ENCODE data around the gene STK10.

Gene STK10

GRCh38 chr5:172123269-172123692 is 64.7 kb downstream of the STK10 start:
- no peak for TF ChIP-seq GATA3 (IDR thresholded peaks at IDR 0.05; ENCODE audit: low read depth, low read length)
- TF ChIP-seq GATA2 (IDR thresholded peaks at IDR 0.05; ENCODE audit: low read depth, low read length): no peak

GRCh38 chr5:172119921-172120688 is 67.9 kb downstream of the STK10 start:
- TF ChIP-seq GATA3 (IDR thresholded peaks at IDR 0.05; ENCODE audit: low read depth, low read length) (no peak), GATA2 (IDR thresholded peaks at IDR 0.05; ENCODE audit: low read depth, low read length) (no peak)

- TF ChIP-seq GATA2 (IDR thresholded peaks at IDR 0.05; ENCODE audit: low read depth, low read length): no peak
- no peak for TF ChIP-seq GATA3 (IDR thresholded peaks at IDR 0.05; ENCODE audit: low read depth, low read length)
Observed at GRCh38 chr5:172118891-172119290, 69.1 kb downstream of the STK10 start.

- TF ChIP-seq GATA2 (IDR thresholded peaks at IDR 0.05; ENCODE audit: low read depth, low read length): no peak
- no peak for TF ChIP-seq GATA3 (IDR thresholded peaks at IDR 0.05; ENCODE audit: low read depth, low read length)
Observed at GRCh38 chr5:172117977-172118701, 69.9 kb downstream of the STK10 start.

- TF ChIP-seq GATA3 (IDR thresholded peaks at IDR 0.05; ENCODE audit: low read depth, low read length): no peak
- TF ChIP-seq GATA2 (IDR thresholded peaks at IDR 0.05; ENCODE audit: low read depth, low read length): peak; percentile 88
Observed at GRCh38 chr5:172115541-172115982, 72.5 kb downstream of the STK10 start.

GRCh38 chr5:172114875-172115422 is 73.1 kb downstream of the STK10 start:
- TF ChIP-seq GATA3 (IDR thresholded peaks at IDR 0.05; ENCODE audit: low read depth, low read length): no peak
- no peak for TF ChIP-seq GATA2 (IDR thresholded peaks at IDR 0.05; ENCODE audit: low read depth, low read length)

GRCh38 chr5:172113036-172113435 is 75.0 kb downstream of the STK10 start:
- TF ChIP-seq GATA2 (IDR thresholded peaks at IDR 0.05; ENCODE audit: low read depth, low read length) (no peak), GATA3 (IDR thresholded peaks at IDR 0.05; ENCODE audit: low read depth, low read length) (no peak)

GRCh38 chr5:172111852-172112225 is 76.2 kb downstream of the STK10 start:
- TF ChIP-seq GATA3 (IDR thresholded peaks at IDR 0.05; ENCODE audit: low read depth, low read length) (no peak), GATA2 (IDR thresholded peaks at IDR 0.05; ENCODE audit: low read depth, low read length) (no peak)

- TF ChIP-seq GATA3 (IDR thresholded peaks at IDR 0.05; ENCODE audit: low read depth, low read length) (no peak), GATA2 (IDR thresholded peaks at IDR 0.05; ENCODE audit: low read depth, low read length) (peak; percentile 77)
Observed at GRCh38 chr5:172110921-172111851, 76.8 kb downstream of the STK10 start.

- TF ChIP-seq GATA2 (IDR thresholded peaks at IDR 0.05; ENCODE audit: low read depth, low read length) (no peak), GATA3 (IDR thresholded peaks at IDR 0.05; ENCODE audit: low read depth, low read length) (no peak)
Observed at GRCh38 chr5:172110260-172110815, 77.7 kb downstream of the STK10 start.

GRCh38 chr5:172109749-172110148 is 78.3 kb downstream of the STK10 start:
- no peak for TF ChIP-seq GATA2 (IDR thresholded peaks at IDR 0.05; ENCODE audit: low read depth, low read length)
- TF ChIP-seq GATA3 (IDR thresholded peaks at IDR 0.05; ENCODE audit: low read depth, low read length): no peak

- TF ChIP-seq GATA3 (IDR thresholded peaks at IDR 0.05; ENCODE audit: low read depth, low read length) (no peak), GATA2 (IDR thresholded peaks at IDR 0.05; ENCODE audit: low read depth, low read length) (no peak)
Observed at GRCh38 chr5:172107571-172107970, 80.5 kb downstream of the STK10 start.

All from SH-SY5Y (cell line).